HG03095 (cell line): ENCODE results near the gene KLLN.
A peak's percentile ranks its signal among the peaks of the same experiment; 100 is the strongest.
"Not testable (repeated sequence)": the region's sequence is repeated elsewhere in the genome, so short reads cannot be mapped to it uniquely, and the experiment has no call there.

ENCODE experiments used
- ATAC-seq: cut with Tn5 transposase; IDR thresholded peaks from one replicate; pipeline ENCODE4 v1.9.1; 2021; ENCODE audit warnings: moderate library complexity; ENCODE audit not compliant: unreplicated experiment

The KLLN gene

DNA sequence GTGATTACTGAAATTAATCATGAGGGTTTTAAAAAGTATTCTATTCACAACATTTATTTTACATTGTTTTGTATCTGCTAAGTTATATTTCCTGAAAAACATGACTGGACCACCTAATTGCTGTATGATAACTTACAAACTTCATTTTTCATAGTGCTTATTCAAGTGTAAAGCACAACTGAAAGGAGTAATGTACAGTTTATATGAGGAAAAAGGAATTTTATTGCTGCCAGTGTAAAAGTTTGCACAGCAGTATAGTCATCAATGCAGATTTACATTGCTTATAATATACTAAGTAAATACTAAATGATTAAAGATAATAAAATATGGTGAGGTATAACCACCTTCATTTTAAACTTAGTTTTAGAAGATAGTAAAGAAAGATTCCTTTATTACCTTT lies 4.1 kb upstream of the KLLN start:
- ATAC-seq, result no peak

DNA sequence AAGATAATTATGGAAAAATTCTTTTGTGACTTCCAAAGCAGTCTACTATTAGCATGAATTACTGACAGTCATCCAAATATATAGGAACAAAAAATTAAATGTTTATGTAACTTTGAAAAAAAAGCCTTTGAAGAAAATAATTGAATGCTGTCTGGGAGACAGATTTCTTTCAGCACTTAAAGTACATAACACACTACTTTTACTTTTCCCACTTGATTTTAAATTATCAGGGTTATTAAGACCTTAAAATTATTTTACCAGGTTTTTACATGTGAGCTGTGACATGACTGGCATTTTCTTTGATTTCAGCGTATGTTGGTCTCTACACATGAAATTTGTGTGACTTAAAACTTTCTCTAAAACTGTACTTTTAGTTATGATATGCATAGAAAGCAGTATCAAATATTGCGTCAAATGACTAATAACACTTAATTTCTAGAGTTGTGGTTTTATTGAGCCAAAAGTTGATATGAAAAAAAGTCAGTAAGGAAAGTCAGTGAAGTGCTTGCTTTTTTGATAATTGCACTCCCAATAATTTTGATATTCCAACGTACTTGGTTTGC lies 3.2 kb upstream of the KLLN start:
- no peak for ATAC-seq

DNA sequence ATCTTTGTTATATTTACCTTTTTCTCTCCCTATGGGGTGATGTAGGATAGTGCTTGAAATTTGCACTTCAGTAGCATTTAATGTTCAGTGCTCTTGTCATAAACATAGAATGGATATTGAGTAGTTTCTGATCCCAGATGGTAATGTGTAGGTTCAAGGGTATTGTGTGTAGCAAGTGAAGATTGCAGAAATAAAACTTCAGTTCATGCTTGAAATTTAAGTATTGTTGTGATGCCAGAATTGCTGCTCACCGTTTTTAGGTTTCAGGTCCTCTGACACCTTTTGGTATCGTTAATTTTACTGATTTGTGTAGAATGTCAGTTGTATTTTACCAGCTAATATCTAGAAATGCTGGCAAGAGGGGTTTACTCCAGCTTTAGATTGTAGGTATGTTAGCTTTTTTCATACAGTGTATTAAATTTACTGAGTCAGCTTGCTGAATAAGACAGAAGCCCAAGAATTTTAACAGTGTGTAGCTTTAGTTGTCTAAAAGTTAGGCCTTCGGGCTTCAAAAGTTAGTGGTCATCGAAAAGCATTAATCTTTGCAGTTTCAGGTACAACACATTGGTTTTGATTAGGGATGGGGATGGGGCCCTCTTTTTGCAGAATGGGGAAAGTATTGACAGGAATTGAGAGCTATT lies 2.0 kb upstream of the KLLN start:
- ATAC-seq, result no peak

DNA sequence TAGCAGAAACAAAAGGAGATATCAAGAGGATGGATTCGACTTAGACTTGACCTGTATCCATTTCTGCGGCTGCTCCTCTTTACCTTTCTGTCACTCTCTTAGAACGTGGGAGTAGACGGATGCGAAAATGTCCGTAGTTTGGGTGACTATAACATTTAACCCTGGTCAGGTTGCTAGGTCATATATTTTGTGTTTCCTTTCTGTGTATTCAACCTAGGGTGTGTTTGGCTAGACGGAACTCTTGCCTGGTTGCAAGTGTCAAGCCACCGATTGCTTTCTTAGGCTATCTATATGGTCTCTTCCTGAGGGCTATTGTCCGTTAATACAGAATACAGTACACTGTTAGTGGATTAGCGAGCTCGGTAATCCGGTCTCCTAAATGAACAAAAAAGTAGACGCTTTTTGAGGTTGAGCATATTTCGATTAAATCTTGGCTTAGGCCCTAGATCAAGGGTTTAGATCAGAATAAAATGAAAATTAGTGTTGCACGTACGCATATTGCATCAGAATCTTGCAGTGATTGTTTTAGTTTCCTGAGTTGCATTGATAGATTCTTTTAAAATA lies 1.2 kb upstream of the KLLN start:
- ATAC-seq, result no peak

DNA sequence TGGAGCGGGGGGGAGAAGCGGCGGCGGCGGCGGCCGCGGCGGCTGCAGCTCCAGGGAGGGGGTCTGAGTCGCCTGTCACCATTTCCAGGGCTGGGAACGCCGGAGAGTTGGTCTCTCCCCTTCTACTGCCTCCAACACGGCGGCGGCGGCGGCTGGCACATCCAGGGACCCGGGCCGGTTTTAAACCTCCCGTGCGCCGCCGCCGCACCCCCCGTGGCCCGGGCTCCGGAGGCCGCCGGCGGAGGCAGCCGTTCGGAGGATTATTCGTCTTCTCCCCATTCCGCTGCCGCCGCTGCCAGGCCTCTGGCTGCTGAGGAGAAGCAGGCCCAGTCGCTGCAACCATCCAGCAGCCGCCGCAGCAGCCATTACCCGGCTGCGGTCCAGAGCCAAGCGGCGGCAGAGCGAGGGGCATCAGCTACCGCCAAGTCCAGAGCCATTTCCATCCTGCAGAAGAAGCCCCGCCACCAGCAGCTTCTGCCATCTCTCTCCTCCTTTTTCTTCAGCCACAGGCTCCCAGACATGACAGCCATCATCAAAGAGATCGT lies 690 bp upstream of the KLLN start:
- not testable (repeated sequence) for ATAC-seq

DNA sequence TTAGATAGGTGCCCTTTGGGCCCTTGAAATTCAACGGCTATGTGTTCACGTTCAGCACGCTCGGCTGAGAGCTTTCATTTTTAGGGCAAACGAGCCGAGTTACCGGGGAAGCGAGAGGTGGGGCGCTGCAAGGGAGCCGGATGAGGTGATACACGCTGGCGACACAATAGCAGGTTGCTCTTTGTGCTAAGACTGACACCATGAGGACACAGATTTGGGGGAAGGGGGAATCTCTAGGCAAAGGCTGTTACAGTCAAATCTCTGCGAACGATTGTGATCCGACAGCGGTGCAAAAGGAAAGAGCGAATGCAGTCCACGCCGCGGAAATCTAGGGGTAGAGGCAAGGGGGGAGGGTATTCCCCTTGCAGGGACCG lies 667 bp downstream of the KLLN start:
- ATAC-seq, result peak; percentile 8

DNA sequence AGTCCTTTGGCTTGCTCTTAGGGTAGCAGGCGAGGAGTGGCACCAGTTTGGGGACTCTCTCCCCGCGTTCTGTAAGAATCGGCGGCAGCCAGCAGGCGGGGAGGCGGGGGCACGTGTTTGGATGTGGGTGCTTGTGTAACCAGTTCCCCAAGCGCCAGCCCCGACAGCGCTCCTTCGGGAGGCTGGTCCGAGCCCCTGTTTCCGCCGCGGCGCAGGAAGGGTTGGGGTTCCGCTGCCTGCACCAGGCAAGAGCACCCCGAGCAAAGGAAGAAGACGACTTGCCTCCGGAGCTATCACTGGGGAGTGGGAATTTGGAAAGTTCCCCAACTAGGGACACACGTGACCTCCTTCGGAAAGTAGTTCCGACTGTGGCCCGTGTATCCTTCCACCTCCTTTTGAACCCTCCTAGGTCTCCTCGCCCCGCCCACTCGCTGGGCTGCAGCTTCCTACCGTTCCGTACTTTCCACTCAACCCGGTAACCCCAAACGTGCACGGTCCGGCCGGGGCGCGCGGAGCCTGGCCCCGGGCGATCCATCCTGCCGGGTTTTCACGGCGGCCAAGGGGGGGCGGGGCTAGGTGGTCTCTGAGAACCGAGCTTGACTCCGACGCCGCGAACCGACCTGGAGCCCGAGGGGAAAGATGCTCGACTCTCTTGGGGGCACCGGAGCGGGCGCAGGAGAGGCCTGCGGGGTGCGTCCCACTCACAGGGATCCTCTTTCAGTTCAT lies 1.2 kb downstream of the KLLN start:
- ATAC-seq, result peak; percentile 33

DNA sequence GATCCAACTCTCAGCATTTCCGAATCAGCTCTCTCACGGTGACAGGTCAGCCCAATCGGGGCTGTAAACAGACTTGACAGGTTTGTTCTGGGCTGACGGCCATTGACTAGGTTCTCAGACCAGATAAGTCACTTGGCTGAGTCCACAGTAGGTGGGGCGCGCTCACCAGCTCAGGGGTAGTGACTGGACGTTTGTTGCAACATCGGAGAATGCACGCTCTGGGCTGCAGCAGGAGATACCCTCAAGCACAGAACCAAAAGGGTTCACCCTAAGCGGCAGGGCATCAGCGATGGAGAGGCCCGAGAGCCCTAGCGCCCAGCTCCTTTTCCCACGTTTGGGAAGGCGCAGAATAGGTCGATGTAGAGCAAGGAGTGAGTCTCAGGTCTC lies 1.8 kb downstream of the KLLN start:
- no peak for ATAC-seq

DNA sequence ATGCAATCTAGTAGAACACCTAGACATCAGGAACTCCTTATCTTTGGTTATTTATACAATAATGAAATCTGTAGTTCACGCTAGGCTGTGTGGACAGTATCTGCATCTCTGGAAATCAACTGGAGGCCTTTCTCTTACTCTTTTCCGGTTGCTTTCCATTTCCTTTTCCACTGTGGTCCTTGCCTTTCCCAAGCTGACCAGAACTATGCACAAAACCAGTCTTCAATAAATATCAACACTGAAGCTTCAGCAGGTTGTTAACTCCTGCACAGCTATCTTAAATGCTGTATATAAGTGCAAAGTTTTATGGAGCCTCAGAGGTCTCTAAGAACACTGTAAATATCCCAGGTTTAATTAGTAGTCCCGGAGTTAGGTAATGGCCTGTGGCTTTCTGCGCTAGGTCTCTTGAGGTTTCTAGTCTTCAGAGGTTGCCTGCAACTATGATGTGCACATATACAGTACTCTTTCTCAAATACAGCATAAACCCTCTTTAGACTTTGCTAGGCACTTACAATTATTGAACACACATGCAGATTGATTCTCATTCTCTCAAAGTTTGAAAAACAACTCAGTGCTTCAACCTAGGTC lies 2.4 kb downstream of the KLLN start:
- no peak for ATAC-seq

DNA sequence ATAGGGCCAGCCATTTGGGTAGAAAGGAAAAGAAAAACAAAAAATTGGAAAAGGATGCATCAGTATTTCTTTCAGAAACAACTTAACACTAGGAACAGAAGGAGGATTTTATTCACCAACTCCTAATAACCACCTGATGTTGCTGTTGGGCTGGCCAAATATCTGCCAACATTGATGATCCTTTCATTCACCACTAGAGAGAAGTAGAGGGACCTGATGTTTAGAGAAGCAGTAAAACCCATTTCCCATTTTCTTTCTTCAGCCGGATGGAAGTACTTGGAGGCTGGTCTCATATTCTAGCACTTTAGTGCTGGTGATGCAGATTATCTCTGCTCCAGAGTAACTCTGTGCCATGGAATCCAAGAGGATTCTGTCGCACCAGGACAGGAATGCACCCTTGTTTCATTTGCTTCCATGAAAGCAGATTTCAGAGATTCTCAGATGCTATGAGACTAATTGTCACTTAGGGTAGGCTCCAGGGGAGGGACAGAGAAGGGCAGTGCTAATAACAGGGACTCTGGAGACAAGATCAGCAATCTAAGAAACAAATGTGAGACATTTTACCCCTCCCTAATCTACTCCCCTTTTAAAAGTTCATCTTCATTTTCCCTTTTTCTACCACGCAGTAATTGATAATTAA lies 3.1 kb downstream of the KLLN start:
- ATAC-seq, result no peak

DNA sequence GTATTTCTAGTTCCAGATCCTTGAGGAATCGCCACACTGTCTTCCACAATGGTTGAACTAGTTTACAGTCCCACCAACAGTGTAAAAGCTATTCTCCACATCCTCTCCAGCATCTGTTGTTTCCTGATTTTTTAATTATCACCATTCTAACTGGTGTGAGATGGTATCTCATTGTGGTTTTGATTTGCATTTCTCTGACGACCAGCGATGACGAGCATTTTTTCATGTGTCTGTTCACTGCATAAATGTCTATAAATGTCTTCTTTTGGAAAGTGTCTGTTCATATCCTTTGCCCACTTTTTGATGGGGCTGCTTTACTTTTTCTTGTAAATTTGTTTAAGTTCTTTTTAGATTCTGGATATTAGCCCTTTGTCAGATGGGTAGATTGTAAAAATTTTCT lies 7.7 kb downstream of the KLLN start:
- not testable (repeated sequence) for ATAC-seq

DNA sequence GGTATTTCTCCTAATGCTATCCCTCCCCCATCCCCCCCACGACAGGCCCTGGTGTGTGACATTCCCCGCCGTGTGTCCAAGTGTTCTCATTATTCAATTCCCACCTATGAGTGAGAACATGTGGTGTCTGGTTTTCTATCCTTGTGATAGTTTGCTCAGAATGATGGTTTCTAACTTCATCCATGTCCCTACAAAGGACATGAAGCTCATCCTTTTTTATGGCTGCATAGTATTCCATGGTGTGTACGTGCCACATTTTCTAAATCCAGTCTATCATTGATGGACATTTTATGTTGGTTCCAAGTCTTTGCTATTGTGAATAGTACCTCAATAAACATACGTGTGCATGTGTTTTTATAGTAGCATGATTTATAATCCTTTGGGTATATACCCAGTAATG lies 8.1 kb downstream of the KLLN start:
- ATAC-seq, result not testable (repeated sequence)

DNA sequence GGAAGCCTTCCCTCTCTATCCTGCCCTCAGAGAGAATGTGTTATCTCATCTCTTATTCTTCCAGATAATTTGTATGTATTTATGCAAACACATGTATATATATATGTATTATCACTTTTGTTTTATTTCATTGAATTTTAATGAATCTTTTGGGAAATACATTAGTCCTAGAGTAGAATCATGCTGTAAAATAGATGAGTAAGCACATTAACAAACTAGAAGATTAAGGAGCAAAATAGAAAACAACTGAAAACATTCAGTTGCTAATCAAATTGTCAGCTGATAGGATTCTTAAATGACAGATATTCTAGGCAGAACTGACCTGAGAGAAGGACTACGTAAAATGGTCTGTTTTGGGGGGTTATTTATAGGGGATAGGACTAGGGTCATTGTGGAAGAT lies 11.2 kb downstream of the KLLN start:
- ATAC-seq, result no peak

DNA sequence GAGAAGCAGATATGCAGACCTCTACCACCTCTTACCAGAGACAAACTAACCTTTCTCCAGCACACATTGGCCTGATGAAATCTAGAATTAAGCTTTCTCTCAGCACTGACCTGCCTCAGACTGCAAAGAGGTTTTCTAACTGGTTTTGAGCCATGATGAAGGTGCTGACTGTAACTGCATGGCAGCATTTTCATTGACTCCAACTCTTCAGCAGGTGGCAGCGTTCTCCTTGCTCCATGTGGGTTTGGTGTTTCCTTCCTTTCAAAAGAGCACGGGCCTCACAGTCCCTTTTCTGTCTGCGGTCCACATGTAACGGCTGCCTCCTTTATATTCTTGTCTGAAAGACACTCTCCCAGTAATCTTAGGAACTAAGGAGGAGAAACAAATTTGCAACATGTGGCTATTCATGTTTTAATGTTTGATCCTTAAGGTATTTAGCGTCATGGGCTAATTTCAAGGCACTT lies 12.6 kb downstream of the KLLN start:
- ATAC-seq, result peak; percentile 59

DNA sequence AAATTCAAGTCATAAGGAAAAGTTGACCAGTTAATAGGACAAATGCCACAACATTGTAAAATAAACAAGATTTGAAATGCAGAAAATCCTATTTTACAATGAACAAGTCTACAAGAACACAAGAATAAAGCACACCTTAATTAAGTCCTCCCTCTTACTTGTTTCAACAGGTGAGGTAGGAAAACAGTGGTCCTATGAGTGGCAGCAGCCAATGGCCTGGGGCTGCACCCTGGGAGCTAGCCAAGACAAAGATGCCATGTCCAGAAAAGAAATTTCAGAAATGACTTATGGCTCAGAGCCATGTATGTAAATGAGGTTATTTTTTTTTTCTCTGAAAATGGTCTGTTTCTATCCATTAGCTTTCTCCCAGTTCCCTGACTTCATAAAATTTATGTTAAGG lies 14.3 kb downstream of the KLLN start:
- ATAC-seq, result no peak

DNA sequence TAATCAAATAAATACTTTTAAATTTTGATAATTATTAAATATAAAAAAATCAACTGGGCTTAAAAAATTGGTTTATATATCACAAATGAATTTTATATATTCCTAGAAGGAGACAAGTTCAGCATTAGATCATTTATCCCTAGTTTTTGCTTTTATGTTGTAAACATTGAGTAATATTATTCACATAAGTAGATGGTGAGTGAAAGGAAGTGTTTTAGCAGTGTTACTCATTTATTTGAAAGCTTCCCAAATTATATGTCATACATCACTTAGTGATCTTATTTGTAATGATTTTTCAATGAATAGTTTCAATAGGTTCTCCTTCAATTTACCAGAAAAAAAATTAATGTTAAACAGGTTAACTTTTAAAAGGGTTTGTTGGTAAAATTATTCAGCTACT lies 15.8 kb downstream of the KLLN start:
- no peak for ATAC-seq

DNA sequence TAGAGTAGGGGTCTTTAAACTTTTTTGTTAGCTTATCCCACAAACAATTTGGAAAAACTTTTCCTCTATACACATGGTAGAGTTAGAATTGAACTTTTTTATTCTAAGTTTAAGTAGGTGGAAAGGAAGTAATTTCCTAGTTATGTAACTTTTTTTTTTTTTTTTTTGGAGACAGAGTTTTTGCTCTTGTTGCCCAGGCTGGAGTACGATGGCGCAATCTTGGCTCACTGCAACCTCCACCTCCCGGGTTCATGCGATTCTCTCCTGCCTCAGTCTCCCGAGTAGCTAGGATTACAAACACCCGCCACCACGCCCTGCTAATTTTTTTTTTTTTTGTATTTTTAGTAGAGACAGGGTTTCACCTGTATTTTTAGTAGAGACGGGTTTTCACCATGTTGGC lies 16.6 kb downstream of the KLLN start:
- not testable (repeated sequence) for ATAC-seq

DNA sequence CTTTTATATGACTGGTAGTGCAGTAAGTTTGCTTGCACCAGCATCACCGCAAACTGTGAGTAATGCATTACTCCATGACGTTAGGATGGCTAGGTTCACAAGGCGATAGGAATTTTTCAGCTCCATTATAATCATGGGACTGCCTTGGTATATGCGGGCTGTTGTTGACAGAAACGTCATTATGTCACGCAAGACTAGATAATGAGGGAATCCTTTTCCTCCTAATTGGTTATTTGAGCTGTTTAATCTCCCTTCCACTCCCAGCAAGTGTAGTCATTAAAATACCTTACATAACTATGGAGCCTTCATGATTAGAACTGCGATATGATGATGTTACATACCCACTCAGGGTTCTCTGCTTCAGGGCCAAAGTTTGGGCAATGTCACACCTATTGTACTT lies 17.3 kb downstream of the KLLN start:
- no peak for ATAC-seq

DNA sequence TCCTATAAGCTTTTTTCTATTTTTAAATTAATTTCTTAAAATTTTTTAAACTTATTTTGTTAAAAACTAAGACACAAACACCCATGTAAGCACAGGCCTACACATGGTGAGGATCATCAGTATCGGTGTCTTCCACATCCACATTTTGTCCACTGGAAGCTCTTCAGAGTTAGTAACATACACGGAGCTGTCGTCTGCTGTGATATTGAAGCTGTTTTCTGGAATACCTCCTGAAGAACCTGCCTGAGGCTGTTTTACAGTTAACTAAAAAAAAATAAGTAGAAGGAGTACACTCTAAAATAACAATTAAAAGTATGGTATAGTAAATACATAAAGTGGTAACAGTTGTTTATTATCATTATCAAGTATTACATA lies 17.7 kb downstream of the KLLN start:
- ATAC-seq, result no peak

DNA sequence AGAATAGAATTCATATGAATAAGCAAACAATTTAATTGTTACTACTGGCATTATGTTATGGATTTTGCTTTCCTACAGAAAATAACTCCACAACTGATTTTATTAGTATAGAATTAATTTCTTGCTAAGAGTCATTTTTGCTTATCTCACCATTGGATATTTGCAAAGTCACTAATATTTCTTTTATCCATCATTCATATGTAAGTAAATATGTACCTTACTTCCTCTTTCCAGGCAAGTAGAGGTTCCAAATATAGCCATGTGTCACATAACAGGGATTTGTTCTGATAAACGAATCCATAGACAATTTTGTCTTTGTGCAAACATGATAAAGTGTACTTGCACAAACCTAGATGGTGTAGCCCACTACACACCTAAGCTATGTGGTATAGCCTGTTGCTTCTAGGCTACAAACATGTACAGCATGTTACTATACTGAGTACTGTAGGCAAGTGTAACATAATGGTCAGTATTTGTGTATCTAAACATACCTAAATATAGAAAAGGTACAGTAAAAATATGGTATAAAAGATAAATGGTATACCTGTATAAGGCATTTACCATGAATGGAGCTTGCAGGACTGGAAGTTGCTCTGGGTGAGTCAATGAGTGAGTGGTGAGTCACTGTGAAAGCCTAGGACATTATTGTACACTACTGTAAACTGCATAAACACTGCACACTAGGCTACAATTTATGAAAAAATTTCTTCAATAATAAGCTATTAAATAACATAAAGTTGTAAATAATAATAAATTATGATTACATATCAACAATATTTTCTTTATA lies 18.3 kb downstream of the KLLN start:
- no peak for ATAC-seq
